Uterus (tissue), 2 donors: ENCODE data around the gene SELENOF.

ENCODE experiments used
- POLR2A ChIP-seq, 2 donors: fragments of 450-650 bp; IDR thresholded peaks; one replicate each; pipeline ENCODE4 v1.6.1; 2016; ENCODE audit warnings: antibody characterized with exemption in 2 of 2, mild to moderate bottlenecking in 1 of 2, moderate library complexity in 1 of 2
- TF ChIP-seq, protein P1 (sequence below), 4 experiments: fragments of 200-600 bp in 2 of 4; fragments of 450-650 bp in 2 of 4; sonication (generic) in 2 of 4; IDR thresholded peaks; one replicate each; pipeline ENCODE4 v1.5.1; 2016 to 2019; ENCODE audit warnings: antibody characterized with exemption in 4 of 4, mild to moderate bottlenecking in 2 of 4, moderate library complexity in 1 of 4

DNA sequence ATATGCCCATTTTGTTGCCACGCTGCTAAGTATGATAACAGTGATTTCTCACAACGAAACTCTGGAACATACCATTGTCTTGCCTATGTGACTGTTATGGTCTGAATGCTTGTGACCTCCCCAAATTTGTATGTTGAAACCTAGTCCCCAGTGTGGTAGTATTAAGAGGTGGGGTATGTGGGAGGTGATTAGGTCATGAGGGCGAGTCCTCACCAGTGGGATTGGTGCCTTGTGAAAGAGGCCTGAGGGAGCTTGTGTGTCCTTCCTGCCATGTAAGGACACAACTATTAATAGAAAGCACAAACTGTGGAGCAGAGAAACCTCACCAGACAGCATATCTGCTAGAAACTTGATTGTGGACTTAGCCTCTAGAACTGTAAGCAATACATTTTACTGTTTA is 84.6 kb downstream of the SELENOF start:
- TF ChIP-seq, protein P1, sequence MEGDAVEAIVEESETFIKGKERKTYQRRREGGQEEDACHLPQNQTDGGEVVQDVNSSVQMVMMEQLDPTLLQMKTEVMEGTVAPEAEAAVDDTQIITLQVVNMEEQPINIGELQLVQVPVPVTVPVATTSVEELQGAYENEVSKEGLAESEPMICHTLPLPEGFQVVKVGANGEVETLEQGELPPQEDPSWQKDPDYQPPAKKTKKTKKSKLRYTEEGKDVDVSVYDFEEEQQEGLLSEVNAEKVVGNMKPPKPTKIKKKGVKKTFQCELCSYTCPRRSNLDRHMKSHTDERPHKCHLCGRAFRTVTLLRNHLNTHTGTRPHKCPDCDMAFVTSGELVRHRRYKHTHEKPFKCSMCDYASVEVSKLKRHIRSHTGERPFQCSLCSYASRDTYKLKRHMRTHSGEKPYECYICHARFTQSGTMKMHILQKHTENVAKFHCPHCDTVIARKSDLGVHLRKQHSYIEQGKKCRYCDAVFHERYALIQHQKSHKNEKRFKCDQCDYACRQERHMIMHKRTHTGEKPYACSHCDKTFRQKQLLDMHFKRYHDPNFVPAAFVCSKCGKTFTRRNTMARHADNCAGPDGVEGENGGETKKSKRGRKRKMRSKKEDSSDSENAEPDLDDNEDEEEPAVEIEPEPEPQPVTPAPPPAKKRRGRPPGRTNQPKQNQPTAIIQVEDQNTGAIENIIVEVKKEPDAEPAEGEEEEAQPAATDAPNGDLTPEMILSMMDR (IDR thresholded peaks at IDR 0.05), result no peak
- no peak for TF ChIP-seq POLR2A (IDR thresholded peaks at IDR 0.05)
